NCI-H446 treated with DMSO at 0.1 percent for 48 hours (cell line): ENCODE measurements around the gene TACR1.

Experiments
- DNase-seq: peaks from one replicate; lab custom pipeline; 2025; lab: John Stamatoyannopoulos, UW

TACR1 gene

DNA sequence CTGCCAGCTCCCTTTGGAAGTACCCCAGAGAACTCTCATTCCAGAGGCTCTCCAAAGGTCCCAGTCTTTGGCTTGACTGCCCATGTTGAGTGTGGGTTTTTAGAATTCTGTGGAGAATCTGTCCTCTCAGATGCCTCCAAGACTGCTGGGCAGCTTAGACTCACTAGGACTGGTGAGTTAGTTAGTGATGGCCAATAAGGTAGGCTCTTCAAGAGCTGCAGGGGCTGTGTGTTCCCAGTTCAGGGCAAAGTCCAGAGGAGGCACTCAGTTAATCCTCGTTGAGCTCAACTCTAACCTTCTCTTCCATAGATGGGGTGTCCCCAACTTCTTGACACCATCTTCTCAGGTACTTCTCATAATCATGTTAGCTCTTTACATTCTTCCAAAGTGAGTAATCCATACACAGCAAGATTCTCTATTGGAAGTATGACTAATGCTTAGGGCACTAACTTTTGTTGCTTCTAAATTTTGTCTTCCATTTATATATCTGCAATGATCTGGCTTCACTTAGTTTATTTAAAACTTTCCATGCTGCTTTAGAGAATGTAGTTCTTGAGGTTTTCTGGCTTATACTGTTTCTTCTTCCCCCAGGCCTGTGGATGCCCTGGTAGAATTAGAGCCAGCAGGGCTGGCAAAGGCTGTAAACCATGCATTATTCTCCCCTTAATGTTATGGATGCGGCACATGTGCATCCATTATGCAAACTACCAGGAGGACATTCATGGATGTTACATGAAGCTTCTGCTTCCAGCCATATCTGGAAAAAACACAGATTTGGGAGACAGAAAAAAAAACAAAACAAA is 151.9 kb downstream of the TACR1 start:
- no peak for DNase-seq

DNA sequence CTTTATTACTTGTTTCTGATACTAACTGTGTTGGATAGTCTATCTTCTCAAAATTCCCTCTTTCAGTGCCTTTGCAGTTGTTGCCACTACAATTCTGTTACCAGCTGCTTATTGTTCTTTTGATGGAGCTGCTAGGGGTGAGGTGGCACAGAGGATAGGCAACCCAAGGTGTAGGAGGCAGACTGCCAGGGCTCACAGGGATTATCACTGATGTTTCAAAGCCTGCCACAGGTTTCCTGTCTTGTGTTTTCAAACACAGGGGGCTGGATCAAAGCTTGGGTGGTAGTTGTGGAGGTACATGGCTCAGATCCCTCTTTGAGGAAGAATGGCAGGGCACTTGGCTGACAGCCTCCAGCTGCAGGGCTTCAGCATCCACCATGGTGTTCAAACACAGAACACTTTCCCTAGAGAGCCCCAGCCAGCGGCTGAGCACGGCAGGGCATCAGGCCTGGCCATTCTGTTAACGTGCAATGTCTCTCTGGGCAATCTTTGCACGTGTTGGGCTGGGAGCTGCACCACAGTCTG is 153.7 kb downstream of the TACR1 start:
- DNase-seq: no peak

DNA sequence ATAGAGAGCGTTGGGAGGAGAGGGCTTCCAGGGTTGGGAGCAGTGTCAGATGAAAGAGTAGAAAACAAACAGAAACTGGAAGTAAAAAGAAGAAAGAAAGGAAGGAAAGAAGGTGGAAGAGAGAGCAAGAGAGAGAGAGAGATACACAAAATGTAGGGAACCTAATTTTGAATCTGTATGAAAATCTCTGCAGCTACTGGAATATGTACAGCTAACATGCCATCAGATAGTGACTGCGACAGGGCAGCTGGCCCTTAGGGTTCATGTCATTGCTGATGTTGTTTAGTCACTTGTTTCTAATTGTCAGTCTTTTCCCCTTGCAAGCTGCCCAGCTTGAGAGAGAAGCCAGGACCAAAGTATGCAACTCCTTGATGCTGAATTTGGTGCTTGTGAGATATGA is 155.0 kb downstream of the TACR1 start:
- DNase-seq: no peak

DNA sequence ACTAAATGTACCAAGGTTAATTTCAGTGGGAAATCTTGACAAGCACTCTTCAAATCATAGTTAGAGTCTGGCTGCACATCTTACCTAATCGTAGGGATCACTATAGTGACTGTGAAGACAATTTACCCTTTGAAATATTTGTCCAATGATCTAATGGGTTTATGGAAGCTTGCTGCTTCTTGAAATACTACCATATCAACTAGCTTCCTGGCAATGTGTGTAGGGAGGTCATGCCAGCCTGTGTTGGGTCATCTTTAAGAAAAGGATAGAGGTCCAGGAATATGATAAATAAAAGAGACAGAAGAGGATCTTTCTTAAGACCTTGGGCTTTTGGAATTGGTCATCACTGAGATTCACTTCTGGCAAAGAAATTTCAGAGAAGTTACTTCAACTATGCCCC is 156.5 kb downstream of the TACR1 start:
- DNase-seq: no peak

DNA sequence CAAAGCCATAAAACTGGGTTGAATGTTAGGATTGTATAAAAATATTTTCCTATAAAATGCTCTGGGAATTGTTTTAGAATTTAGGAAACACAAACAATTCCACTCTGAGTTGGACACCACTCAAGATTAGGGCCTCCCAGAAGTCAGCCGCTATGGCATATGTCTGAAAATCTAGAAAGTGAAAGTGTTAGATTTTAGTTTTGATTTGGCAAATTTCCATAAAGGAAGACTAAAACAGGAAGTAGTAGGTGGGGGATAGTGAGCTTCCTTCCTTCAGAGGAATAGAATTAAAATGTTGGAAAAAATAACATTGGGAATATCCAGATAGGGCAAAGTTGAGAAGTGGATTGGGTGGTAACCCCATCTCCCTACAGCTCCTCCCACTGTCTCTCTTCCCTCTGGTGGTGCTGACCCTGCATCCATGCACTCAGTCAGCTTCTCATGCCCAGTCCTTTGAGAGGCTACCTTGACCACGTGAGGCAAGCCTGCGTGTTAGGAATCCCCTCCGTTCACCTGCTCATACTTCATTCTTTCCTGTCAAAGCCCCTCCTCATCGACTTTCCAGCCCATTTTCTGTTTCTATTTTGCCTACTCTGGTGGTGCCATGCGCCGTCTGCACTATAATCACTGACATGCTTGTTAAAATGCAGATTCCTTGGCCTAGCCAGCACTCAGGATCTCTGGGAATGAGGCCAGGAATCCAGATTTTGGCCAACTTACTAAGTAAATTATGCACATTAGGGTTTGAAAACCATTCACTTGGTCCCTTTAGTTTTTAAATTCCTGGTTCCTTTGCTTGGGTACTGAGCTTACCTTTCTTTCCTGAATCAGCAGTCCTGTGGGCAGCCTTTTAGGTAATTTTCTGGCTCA is 157.4 kb downstream of the TACR1 start:
- DNase-seq: no peak

DNA sequence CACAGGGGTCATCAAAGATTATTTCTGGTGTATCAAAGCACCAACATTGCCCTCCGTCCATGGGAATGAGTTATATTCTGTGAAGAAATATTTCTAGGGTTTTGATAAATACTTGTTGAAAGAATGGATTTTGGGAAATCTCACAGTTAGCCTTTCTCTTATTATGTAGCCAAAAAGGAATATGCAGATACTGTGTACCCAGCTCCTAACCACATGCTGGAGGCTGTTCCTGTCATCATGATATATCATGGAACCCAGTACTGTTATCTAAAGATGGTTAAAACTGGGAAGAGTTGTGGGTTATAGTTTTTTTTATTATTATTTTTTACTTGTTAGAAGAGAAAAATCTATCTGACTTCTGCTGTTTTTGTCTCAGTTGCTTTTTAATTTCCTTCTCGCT is 158.1 kb downstream of the TACR1 start:
- DNase-seq: no peak

DNA sequence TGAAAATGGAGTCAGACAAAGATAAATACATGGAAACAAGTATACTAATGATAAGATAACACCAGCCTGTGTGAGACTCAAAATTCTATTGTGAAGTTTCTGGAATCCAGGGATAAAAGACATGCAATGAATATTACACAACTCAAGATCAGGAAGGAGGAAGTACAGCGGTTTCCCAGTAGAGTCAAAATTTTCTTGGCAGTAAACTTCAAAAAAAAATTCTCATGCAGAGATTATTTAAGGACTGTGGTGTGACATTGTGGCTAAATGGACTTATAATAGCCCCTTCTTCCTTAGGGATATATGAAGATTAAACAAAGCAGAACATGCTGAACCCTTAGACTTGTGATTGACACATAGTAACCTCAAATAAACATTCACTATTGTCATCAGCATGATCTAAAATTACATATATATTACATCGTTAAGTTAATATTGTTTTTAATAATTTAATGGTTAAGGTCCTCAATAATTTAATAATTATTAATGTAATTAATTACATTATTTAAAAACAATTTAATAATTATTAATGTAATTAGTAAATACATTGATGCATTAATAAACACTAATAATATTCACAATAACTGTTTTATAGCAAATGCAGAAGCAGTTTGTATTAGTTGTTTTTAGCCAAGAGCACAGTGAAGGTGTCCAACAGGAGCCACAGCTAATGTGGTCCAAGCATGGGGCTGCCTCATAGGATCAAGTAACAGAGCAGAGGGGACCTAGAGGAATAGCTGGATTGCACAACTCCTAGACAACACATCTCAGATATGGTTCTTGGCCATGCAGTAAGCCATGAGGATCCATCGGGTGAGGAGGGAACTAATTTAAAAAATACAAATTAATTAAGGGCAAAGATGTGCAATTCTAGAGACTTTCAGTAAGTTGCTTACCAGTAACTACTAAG is 163.6 kb downstream of the TACR1 start:
- DNase-seq: no peak

DNA sequence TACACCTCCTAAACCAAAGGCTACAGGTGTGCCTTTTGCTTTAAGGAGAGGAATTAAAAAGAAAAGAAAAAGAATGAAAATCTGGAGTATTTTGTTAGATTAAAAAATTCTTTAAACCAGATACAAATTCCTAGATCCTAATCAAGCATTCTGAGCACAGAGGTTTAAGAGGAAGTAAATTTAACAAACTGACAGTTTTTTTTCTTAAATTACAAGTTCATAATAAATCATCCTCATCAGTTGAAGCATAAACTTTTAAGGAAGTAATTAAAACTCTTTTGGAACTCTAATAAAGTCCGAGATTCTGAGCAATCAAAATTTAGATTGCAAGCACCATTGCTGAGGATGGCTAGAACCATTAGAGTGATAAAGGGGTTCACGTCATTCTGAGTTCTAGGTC is 165.8 kb downstream of the TACR1 start:
- no peak for DNase-seq

DNA sequence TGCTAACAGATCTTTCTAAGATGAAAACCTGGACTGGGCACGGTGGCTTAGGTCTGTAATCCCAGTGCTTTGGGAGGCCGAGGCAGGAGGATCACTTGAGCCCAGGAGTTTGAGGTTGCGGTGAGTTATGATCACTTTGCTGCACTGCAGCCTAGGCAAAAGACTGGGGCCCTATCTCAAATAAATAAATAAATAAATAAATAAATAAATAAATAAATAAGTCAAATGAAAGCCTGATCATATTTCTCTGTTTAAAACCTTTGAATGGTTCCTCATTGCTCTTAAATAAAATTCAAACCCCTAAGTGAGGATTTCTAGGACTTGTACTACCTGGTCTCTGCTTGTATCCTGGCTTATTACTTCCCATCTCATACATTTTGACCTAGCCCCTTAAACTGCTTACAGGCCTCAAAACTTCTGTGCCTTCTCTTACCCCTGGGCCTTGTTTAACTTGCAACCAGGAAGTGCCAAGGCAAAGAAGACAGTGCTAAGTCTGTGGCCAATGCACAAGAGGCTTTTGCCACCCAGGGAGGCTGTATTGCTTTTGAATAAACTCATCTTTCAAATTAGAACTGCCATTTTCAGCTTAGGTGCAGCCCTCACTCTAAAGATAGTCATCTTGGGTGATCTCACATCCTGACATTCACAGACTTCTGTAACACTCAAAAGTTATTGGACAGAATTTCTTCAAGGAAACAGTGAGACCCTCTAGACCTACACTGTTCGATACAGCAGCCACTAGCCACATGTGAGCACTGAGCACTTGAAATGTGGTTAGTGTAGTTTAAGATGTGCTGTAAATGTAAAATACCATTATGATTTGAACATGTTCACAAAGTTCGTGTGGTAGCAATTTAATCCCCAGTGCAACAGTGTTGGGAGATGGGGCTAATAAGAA is 167.2 kb downstream of the TACR1 start:
- no peak for DNase-seq

DNA sequence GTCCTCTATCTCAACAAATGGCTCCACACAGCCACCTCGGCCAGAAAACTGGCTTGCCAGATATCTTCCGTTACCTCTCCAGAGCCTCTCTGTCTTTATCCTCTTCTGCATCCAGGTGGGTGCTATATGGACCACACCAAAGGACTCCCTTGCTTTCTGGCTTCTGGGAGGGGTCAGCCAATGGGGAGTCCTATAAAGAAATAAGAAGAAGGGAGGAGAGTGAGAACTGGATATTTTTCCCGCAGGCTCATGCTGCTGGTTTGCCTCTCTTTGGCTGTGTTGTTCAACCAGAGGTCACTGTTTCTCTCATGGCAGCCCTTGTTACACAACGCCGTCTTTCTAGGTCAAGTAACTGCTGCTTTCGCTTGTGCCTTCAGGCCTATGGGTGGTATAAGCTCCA is 168.1 kb downstream of the TACR1 start:
- no peak for DNase-seq

DNA sequence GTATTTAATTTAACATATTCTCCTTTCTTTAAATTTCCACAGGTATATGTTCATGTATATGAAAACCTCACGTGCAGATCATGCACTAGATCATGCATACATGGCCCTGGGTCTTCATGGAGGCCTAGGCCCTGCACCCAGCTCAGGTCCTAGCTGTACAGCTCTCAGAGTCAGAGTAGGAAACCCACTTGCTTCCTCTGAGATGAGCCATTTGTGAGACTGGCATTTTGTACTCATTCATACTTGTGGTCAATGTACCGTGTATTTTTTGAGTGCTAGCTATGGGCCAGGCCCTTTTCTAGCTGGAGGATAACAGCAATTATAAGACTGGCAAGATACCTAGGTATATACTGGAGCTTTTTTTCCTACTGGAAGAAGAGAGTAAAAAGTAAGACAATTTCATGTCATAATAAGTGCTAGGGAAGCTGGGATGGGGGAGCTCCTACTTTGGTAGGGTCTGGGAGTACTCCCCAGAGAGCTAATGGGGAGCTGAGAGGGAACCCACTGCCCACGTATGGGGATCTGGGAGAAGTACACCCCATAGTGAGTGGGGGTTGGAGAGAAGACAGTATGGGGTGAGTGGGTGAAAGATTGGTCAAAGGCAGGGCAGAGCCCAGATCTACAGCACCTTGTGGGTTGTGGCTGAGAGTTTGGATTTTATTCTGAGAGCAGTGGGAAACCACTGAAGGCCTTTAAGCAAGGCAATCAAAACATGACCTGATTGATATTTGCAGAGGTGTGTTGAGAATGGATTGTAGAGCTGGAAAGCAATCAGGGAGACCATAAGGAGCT is 168.9 kb downstream of the TACR1 start:
- DNase-seq: no peak

DNA sequence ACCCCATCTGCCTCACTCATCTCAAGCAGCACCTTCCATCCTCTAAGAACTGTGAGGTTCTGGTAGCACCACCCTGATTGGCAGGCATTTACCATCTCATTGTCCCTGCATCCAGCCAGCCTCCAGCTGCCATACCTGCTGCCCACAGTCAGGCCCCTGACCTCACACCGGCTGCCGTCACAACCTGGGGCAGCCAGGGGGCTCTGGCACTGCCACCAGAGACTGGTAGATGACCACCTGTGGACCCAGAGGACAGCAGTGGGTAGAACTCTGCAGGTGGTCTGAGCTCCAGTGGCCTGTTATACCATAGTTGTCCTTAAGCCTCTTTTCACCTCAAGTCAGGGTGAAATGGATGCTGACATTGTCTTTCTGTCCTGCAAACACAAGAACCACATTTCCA is 171.4 kb downstream of the TACR1 start:
- no peak for DNase-seq

DNA sequence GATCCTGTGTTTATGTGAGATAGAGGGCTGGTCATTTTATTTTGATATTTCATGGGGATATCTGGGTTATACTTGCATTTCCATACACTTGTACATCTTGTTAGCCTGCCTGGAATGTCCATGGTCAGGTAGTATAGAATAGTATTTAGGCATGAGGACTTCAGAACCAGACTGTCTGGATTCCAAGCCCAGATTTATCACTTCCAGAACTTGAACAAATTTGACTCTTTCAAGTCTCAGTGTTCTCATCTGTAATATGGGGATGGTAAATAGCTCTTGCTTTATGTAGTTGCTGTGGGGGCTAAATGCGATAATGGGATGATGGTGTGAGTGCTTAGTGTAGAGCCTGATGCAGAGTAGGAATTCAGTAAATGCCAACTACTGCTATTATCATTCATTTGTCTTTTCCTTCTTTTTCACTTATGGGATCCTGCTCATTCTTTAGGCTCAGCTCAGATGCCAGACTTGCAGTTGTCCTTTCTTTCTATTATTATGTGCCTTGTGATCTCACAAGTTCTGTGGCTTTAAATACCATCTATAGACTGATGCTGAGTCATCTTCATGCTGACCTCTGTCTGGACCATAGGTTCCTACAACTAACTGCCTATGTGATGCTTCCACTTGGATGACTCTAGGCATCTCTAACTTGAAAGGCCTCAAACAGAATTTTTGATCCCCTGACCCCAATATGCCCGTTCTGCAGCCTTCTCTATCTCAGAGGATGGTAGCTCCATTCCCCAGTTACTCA is 173.5 kb downstream of the TACR1 start:
- no peak for DNase-seq

DNA sequence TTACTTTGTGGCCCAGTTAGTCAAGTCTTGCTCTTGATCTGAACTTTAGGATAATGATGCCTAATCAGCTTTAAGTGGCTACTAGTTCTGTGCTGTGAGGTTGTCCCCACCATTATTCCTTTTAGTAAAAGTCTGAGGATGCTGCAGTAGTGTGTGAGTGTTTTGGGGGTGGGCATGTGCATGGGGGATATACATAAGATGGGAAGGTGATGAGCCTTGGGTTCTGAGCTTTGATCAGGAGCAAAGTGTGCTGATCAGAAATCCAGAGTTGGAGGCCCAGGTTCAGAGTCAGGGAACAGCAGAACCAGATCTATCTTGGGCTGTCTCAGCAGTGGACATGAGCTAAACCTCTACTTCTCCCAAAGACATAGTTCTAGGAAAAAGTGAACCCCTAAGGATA is 174.1 kb downstream of the TACR1 start:
- no peak for DNase-seq

DNA sequence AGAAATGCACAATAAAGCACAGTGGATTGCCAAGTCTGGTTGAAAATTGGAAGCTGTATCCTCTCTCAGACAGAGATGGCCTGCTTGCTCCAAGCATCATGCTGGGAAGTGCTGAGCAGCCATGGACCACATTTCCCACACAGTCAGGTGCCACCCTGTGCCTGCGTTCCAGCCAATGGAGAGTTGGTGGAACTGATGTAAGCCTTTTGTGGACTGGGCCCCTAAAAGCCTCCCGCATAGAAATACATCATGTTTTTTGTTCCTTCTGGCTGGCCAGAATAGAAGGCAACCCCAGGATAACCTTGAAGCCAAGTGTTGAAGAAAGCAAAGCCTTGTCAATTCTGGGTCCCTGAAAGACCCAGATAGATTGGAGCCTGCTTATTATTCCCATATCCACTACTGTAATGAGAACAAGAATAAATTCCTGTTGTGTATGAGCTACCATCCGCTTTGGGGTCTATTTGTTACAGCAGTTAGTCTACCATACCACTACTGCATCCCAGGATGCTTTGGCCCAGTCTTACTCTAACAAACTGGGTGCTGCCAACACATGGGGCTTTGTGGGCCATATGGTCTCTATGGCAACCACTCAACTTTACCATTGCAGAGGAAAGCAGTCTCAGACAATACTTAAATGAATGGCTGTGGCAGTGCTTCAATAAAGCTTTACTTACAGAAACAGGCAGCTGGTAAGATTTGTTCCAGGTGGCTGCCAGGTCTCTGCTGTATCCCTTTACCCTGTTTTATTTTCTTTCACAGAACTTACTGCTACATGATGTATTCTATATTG is 175.5 kb downstream of the TACR1 start:
- DNase-seq: no peak

DNA sequence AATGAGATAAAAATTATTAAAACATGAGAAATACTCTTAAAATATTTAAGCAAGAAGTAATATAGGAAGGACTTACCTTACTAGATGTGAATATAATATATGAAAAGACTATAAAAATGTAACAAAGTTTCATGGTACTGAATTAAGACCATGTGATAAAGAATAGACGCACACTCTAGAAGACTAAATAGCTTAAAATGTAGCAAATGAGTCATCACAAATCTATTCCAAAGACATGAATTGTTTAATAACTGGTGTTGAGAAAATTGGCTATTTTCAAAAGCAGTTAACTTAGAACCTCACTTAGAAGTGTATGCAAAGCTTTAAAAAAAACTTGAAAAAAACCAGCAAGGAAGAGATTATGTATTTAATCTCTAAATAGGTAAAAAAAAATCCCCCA is 176.8 kb downstream of the TACR1 start:
- DNase-seq: no peak

DNA sequence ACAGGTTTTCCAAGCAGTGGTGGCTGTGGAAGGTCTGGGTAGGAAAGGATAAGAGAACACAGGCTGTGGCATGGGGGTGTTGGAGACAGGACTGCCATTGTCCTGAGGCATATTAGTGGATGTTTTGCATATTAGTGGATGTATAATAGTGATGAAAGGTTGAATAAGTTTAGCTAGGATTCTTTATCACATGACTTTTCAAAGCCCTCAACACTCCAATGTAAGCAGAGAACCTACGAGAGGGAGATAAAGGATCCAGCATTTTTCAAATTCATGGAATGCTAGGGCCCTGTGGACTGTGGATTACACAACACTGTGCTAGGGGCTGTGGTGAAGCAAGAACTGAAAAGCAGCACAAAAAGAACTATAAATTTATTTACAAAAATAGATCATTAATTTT is 177.6 kb downstream of the TACR1 start:
- no peak for DNase-seq

DNA sequence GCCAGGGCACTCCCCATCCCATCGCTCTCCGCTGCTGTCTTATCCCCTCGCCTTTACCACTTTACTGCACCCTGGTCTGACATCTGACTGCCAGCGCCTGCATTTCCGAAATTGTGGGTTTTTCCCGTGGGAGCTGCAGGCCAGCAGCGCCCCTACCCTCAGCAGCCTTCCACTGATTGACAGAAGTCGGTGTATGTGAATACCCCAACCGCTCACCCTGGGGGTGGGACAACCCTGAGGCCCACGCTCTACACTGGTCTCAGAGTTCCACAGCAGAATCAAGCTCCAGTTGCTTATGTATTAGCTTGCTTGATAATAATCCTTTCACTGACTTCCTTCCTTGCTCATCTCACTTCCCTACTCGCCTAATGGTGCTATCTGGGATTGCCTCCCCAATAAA is 178.8 kb downstream of the TACR1 start:
- DNase-seq: no peak

DNA sequence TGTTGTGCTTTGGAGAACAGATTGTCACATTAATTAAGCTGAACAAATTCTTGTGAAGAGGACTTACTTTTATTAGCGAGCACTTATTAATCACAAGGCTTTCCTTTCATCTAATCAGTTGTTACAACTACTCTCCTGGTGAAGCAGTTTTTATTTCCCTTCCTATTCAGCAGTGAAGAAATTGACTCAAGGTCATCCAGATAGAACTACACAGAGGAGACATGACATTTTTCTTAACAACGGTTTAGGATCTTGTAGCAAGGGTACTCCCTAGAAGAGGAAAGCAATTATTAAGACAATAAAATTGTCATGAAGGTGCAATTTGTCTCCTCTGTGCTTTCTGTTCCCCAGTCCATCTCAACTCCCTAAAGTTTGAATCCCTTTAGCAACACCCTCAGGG is 179.5 kb downstream of the TACR1 start:
- no peak for DNase-seq
